ENCODE data around the gene KDM6B. TPM values are rescaled to one million over a fixed set of nuclear protein-coding genes. Genes with fewer than 3 reads are reported as not detected.
A peak's percentile ranks its signal among the peaks of the same experiment; 100 is the strongest.

Gene KDM6B
- polyA plus RNA-seq, 1 donor from 2014 or later = 2.5 TPM

GRCh38 chr17:7857713-7858521, 23.9 kb downstream of the KDM6B start, which contains the start of gene CYB5D1:
Gene CYB5D1 (plus strand): TSS chr17:7858003. CDS start chr17:7858135, 132 bp downstream.
- Histone ChIP-seq H3K27me3 (ENCODE audit: insufficient read depth, low read depth, low read length) (no peaks in the 10 kb centered on the region), H3K4me3 (ENCODE audit: low read length) (peak within 1 kb of the TSS; percentile 85), H3K9me3 (ENCODE audit: low read length) (no peaks in the 10 kb centered on the region), H3K36me3 (ENCODE audit: insufficient read depth, low read length) (no peaks in the 10 kb centered on the region), H3K9ac (ENCODE audit: low read length) (peak within 1 kb of the TSS; percentile 92), H3K27ac (ENCODE audit: low read length) (peak within 1 kb of the TSS; percentile 98), H4K20me1 (ENCODE audit: insufficient read depth) (peaks cover under 1% of the 10 kb centered on the region), H3K9me2 (ENCODE audit: insufficient read depth, low read length) (no peaks in the 10 kb centered on the region), H2AFZ (ENCODE audit: low read depth, low read length) (peak within 1 kb of the TSS; percentile 90), H3F3A (ENCODE audit: insufficient read depth, low read length, poor library complexity, severe bottlenecking) (peaks cover 13% of the 10 kb centered on the region), H3K79me2 (replicated peaks; ENCODE audit: insufficient read depth, low read length) (peaks cover 19% of the 10 kb centered on the region), H3K4me2 (ENCODE audit: low read length) (peak within 1 kb of the TSS; percentile 97)
- TF ChIP-seq, protein P1, sequence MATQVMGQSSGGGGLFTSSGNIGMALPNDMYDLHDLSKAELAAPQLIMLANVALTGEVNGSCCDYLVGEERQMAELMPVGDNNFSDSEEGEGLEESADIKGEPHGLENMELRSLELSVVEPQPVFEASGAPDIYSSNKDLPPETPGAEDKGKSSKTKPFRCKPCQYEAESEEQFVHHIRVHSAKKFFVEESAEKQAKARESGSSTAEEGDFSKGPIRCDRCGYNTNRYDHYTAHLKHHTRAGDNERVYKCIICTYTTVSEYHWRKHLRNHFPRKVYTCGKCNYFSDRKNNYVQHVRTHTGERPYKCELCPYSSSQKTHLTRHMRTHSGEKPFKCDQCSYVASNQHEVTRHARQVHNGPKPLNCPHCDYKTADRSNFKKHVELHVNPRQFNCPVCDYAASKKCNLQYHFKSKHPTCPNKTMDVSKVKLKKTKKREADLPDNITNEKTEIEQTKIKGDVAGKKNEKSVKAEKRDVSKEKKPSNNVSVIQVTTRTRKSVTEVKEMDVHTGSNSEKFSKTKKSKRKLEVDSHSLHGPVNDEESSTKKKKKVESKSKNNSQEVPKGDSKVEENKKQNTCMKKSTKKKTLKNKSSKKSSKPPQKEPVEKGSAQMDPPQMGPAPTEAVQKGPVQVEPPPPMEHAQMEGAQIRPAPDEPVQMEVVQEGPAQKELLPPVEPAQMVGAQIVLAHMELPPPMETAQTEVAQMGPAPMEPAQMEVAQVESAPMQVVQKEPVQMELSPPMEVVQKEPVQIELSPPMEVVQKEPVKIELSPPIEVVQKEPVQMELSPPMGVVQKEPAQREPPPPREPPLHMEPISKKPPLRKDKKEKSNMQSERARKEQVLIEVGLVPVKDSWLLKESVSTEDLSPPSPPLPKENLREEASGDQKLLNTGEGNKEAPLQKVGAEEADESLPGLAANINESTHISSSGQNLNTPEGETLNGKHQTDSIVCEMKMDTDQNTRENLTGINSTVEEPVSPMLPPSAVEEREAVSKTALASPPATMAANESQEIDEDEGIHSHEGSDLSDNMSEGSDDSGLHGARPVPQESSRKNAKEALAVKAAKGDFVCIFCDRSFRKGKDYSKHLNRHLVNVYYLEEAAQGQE (IDR thresholded peaks at IDR 0.05; ENCODE audit: borderline replicate concordance) = peak; percentile 26
- TF ChIP-seq MXI1 (conservative IDR thresholded peaks at IDR 0.05; ENCODE audit: poor library complexity, severe bottlenecking) (peak; percentile 98), SMC3 (conservative IDR thresholded peaks at IDR 0.05; ENCODE audit: poor library complexity) (peak; percentile 25), EZH2 (IDR thresholded peaks at IDR 0.05; ENCODE audit: borderline replicate concordance, insufficient read depth, low read length, poor library complexity, severe bottlenecking) (no peak)

DNA sequence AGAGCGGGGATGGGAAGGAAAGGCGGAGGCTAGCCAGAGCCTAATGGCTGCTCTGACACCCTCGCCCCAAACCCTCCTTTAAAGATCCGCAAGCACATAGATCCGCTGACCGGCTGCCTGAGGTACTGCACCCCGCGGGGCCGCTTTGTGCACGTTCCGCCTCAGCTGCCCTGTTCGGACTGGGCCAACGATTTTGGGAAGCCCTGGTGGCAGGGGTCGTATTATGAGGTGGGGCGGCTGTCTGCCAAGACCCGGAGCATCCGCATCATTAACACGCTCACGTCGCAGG, 24.4 kb downstream of the KDM6B start:
- Histone ChIP-seq H2AFZ (ENCODE audit: low read depth, low read length) (peak overlapping the region; percentile 59), H3K9me2 (ENCODE audit: insufficient read depth, low read length) (no peaks in the 10 kb centered on the region), H3K27ac (ENCODE audit: low read length) (peak overlapping the region; percentile 98)

More for the DNA sequence above, 24.4 kb downstream of the KDM6B start:
- TF ChIP-seq TAF1 (IDR thresholded peaks at IDR 0.05; ENCODE audit: low read depth) (no peak), SMC3 (conservative IDR thresholded peaks at IDR 0.05; ENCODE audit: poor library complexity) (peak; percentile 49), MXI1 (conservative IDR thresholded peaks at IDR 0.05; ENCODE audit: poor library complexity, severe bottlenecking) (no peak), RAD21 (conservative IDR thresholded peaks at IDR 0.05) (peak; percentile 43), CTCF (IDR thresholded peaks at IDR 0.05; ENCODE audit: poor library complexity, severe bottlenecking) (peak; percentile 64)
- TF ChIP-seq, protein P1 (IDR thresholded peaks at IDR 0.05; ENCODE audit: borderline replicate concordance) = peak; percentile 4
- Histone ChIP-seq H3K79me2 (replicated peaks; ENCODE audit: insufficient read depth, low read length) (peaks cover 22% of the 10 kb centered on the region), H3K9ac (ENCODE audit: low read length) (peak overlapping the region; percentile 92), H3K27me3 (ENCODE audit: insufficient read depth, low read depth, low read length) (no peaks in the 10 kb centered on the region), H3K9me3 (ENCODE audit: low read length) (no peaks in the 10 kb centered on the region), H3K4me3 (ENCODE audit: low read length) (peak overlapping the region; percentile 85), H3K36me3 (ENCODE audit: insufficient read depth, low read length) (no peaks in the 10 kb centered on the region), H4K20me1 (ENCODE audit: insufficient read depth) (no peaks in the 10 kb centered on the region), H3F3A (ENCODE audit: insufficient read depth, low read length, poor library complexity, severe bottlenecking) (peaks cover 13% of the 10 kb centered on the region), H3K4me2 (ENCODE audit: low read length) (peak overlapping the region; percentile 71)

Measured in neural cell (in vitro differentiated cells).